NCI-H82 treated with DMSO at 0.1 percent for 48 hours (cell line): ENCODE results near the gene PSMD4.
"Not testable (repeated sequence)": the region's sequence is repeated elsewhere in the genome, so short reads cannot be mapped to it uniquely, and the experiment has no call there.

ENCODE experiments used
- DNase-seq: peaks from one replicate; lab custom pipeline; 2025; ENCODE audit not compliant: unreplicated experiment; lab: John Stamatoyannopoulos, UW

Gene PSMD4

GRCh38 chr1:151267760-151268159 lies 13.2 kb downstream of the PSMD4 start:
- no peak for DNase-seq

GRCh38 chr1:151273924-151274466 lies 19.5 kb downstream of the PSMD4 start:
- DNase-seq, result no peak

GRCh38 chr1:151275341-151275740 lies 20.8 kb downstream of the PSMD4 start:
- not testable (repeated sequence) for DNase-seq

- no peak for DNase-seq
These were observed 22.7 kb downstream of the PSMD4 start for GRCh38 chr1:151277249-151277648.

GRCh38 chr1:151281225-151281968 lies 26.9 kb downstream of the PSMD4 start:
- peak; percentile 98 for DNase-seq

GRCh38 chr1:151281969-151282882 lies 27.7 kb downstream of the PSMD4 start, which contains the start of gene ZNF687:
Gene ZNF687 (plus strand): TSS chr1:151282299. CDS start chr1:151286292, 3,993 bp downstream.
- DNase-seq, result peak; percentile 99

- DNase-seq, result peak; percentile 62
These were observed 28.6 kb downstream of the PSMD4 start for GRCh38 chr1:151282883-151283725.

- DNase-seq, result no peak
These were observed 29.6 kb downstream of the PSMD4 start for GRCh38 chr1:151284013-151284577.

- DNase-seq, result no peak
These were observed 32.2 kb downstream of the PSMD4 start for GRCh38 chr1:151286619-151287340.

- no peak for DNase-seq
These were observed 32.8 kb downstream of the PSMD4 start for GRCh38 chr1:151287341-151287699.

- DNase-seq, result no peak
These were observed 33.4 kb downstream of the PSMD4 start for GRCh38 chr1:151287767-151288500.

- no peak for DNase-seq
These were observed 34.0 kb downstream of the PSMD4 start for GRCh38 chr1:151288502-151288901.

GRCh38 chr1:151289080-151289935 lies 34.8 kb downstream of the PSMD4 start:
- no peak for DNase-seq

- no peak for DNase-seq
These were observed 35.6 kb downstream of the PSMD4 start for GRCh38 chr1:151289991-151290708.

GRCh38 chr1:151290709-151291303 lies 36.3 kb downstream of the PSMD4 start:
- DNase-seq, result no peak

GRCh38 chr1:151292207-151293030 lies 37.9 kb downstream of the PSMD4 start:
- no peak for DNase-seq
